ENCODE results near the gene VKORC1L1. TPM values are rescaled to one million over a fixed set of nuclear protein-coding genes. Genes with fewer than 3 reads are reported as not detected.
"Not testable (repeated sequence)": the region's sequence is repeated elsewhere in the genome, so short reads cannot be mapped to it uniquely, and the experiment has no call there.

Gene VKORC1L1
- total RNA-seq, 1 donor from 2014 or later: 23.1 TPM

DNA sequence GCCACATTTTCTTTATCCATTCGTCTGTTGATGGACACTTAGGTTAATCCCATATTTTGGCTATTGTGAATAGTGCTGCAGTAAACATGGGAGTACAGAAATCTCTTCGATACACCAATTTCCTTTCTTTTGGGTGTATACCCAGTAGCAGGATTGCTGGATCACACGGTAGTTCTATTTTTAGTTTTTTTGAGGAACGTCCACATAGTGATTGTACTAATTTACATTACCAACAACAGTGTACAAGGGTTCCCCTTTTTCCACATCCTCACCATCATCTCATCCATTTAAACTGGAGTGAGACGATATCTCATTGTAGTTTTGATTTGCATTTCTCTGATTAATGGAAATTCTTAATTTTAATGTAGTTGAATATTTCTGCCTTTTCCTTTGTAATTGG is 19.3 kb downstream of the VKORC1L1 start:
- DNase-seq (ENCODE audit: extremely low spot score, unreplicated experiment): no peak

GRCh38 chr7:65892835-65893234 is 20.0 kb downstream of the VKORC1L1 start:
- no peaks in the 10 kb centered on the region for H3K9me3 Mint-ChIP-seq (ENCODE audit: unreplicated experiment)
- H3K27me3 Mint-ChIP-seq (ENCODE audit: unreplicated experiment): no peaks in the 10 kb centered on the region
- DNase-seq (ENCODE audit: extremely low spot score, unreplicated experiment): no peak
- H3K4me1 Mint-ChIP-seq (ENCODE audit: unreplicated experiment): no peaks in the 10 kb centered on the region
- TF ChIP-seq, protein P1, sequence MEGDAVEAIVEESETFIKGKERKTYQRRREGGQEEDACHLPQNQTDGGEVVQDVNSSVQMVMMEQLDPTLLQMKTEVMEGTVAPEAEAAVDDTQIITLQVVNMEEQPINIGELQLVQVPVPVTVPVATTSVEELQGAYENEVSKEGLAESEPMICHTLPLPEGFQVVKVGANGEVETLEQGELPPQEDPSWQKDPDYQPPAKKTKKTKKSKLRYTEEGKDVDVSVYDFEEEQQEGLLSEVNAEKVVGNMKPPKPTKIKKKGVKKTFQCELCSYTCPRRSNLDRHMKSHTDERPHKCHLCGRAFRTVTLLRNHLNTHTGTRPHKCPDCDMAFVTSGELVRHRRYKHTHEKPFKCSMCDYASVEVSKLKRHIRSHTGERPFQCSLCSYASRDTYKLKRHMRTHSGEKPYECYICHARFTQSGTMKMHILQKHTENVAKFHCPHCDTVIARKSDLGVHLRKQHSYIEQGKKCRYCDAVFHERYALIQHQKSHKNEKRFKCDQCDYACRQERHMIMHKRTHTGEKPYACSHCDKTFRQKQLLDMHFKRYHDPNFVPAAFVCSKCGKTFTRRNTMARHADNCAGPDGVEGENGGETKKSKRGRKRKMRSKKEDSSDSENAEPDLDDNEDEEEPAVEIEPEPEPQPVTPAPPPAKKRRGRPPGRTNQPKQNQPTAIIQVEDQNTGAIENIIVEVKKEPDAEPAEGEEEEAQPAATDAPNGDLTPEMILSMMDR (IDR thresholded peaks at IDR 0.05): no peak
- no peak overlapping the region for H3K4me3 Mint-ChIP-seq (ENCODE audit: unreplicated experiment)
- peaks cover 22% of the 10 kb centered on the region for H3K36me3 Mint-ChIP-seq (ENCODE audit: unreplicated experiment)
- H3K27ac Mint-ChIP-seq (ENCODE audit: unreplicated experiment): no peak overlapping the region

More for the DNA sequence above, 19.3 kb downstream of the VKORC1L1 start:
- no peaks in the 10 kb centered on the region for H3K4me1 Mint-ChIP-seq (ENCODE audit: unreplicated experiment)
- no peaks in the 10 kb centered on the region for H3K9me3 Mint-ChIP-seq (ENCODE audit: unreplicated experiment)
- TF ChIP-seq, protein P1 (IDR thresholded peaks at IDR 0.05): no peak
- H3K27me3 Mint-ChIP-seq (ENCODE audit: unreplicated experiment): no peaks in the 10 kb centered on the region
- H3K27ac Mint-ChIP-seq (ENCODE audit: unreplicated experiment): no peak overlapping the region
- H3K4me3 Mint-ChIP-seq (ENCODE audit: unreplicated experiment): no peak overlapping the region
- H3K36me3 Mint-ChIP-seq (ENCODE audit: unreplicated experiment): peaks cover 22% of the 10 kb centered on the region

DNA sequence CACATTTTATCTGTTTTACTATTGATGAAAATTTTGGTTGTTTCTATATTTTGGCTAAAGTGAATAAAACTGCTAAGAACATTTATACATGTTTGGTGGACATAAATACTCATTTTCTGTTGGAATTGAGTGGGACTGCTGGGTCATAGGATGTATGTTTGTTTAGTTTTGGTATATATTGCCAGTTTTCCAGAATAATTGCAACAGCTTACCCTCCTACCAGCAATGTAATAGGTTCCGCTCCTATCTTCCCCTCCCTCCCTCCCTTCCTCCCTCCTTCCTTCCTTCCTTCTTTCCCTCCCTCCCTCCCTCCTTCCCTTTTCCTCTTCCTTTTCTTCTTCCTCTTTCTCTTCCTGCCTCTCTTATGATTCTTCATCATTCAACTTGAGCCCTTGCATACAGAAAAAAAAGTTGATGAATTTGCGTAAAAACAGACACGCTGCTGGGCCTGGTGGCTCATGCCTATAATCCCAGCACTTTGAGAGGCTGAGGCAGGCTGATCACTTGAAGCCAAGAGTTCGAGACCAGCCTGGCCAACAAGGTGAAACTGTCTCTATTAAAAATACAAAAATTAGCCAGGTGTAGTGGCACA is 23.5 kb downstream of the VKORC1L1 start:
- no peaks in the 10 kb centered on the region for H3K4me1 Mint-ChIP-seq (ENCODE audit: unreplicated experiment)
- H3K27ac Mint-ChIP-seq (ENCODE audit: unreplicated experiment): no peak overlapping the region
- no peak for DNase-seq (ENCODE audit: extremely low spot score, unreplicated experiment)
- H3K27me3 Mint-ChIP-seq (ENCODE audit: unreplicated experiment): no peaks in the 10 kb centered on the region
- H3K36me3 Mint-ChIP-seq (ENCODE audit: unreplicated experiment): peaks cover 20% of the 10 kb centered on the region
- H3K4me3 Mint-ChIP-seq (ENCODE audit: unreplicated experiment): no peak overlapping the region
- no peaks in the 10 kb centered on the region for H3K9me3 Mint-ChIP-seq (ENCODE audit: unreplicated experiment)
- TF ChIP-seq, protein P1 (IDR thresholded peaks at IDR 0.05): no peak

DNA sequence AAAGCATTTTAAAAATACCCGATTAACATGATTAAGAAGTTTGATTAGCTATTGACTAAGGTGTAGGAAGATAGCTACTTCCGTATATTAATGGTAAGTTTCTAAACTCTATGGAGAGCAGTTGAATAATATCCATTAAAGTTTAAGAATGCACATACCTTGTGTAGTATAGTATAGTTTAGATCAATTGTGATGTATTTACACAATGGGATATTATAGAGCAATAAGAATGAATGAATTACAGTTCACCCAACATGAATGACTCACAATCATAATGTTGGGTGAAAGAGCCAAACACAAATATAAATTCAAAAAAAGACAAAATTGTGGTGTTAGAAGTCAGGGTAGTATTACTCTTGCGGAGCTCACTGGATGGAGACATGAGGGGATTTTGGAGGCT is 24.4 kb downstream of the VKORC1L1 start:
- H3K9me3 Mint-ChIP-seq (ENCODE audit: unreplicated experiment); H3K4me3 Mint-ChIP-seq (ENCODE audit: unreplicated experiment); H3K4me1 Mint-ChIP-seq (ENCODE audit: unreplicated experiment); H3K27ac Mint-ChIP-seq (ENCODE audit: unreplicated experiment); H3K27me3 Mint-ChIP-seq (ENCODE audit: unreplicated experiment); DNase-seq (ENCODE audit: extremely low spot score, unreplicated experiment): not testable (repeated sequence)
- peaks cover 21% of the 10 kb centered on the region for H3K36me3 Mint-ChIP-seq (ENCODE audit: unreplicated experiment)

DNA sequence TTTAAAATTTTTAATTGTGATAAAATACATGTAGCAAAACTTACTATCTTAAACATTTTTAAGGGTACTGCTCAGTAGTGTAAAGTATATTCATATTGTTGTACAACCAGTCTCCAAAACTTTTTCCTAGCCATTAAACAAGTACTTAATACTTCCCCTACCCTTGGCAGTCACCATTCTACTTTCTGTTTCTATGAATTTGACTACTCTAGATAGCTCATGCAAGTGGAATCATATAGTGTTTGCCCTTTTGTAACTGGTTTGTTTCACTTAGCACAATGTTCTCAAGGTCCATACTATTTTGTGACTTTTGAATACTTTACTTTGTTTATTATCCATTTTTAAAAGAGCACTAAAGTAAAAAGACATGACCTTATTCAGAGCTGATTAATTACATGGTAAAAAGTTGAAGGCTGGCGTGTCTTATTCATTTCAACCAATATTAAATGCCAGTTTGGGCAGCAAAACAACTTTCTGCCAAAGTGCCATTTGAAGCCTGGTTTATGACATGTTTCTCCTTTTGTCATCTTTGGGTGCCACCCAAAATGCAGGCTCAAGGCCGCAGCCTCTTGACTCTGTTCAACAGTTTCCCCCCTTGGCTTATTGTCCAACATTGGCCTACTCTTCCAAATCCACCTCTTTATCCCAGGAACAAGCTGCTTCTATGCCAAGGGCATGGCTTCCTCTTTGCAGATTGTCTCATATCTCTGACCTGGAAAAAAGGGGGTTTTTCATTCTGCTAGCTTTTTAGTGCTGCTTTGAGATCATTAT is 26.0 kb downstream of the VKORC1L1 start:
- H3K36me3 Mint-ChIP-seq (ENCODE audit: unreplicated experiment): peaks cover 22% of the 10 kb centered on the region
- not testable (repeated sequence) for H3K4me1 Mint-ChIP-seq (ENCODE audit: unreplicated experiment); H3K4me3 Mint-ChIP-seq (ENCODE audit: unreplicated experiment); H3K27ac Mint-ChIP-seq (ENCODE audit: unreplicated experiment); DNase-seq (ENCODE audit: extremely low spot score, unreplicated experiment); H3K9me3 Mint-ChIP-seq (ENCODE audit: unreplicated experiment); H3K27me3 Mint-ChIP-seq (ENCODE audit: unreplicated experiment)

- no peak overlapping the region for H3K27ac Mint-ChIP-seq (ENCODE audit: unreplicated experiment)
- peaks cover 8% of the 10 kb centered on the region for H3K9me3 Mint-ChIP-seq (ENCODE audit: unreplicated experiment)
- no peaks in the 10 kb centered on the region for H3K4me1 Mint-ChIP-seq (ENCODE audit: unreplicated experiment)
- no peak overlapping the region for H3K4me3 Mint-ChIP-seq (ENCODE audit: unreplicated experiment)
- H3K27me3 Mint-ChIP-seq (ENCODE audit: unreplicated experiment): no peaks in the 10 kb centered on the region
- TF ChIP-seq, protein P1 (IDR thresholded peaks at IDR 0.05): no peak
- DNase-seq (ENCODE audit: extremely low spot score, unreplicated experiment): no peak
- peaks cover 23% of the 10 kb centered on the region for H3K36me3 Mint-ChIP-seq (ENCODE audit: unreplicated experiment)
Observed at GRCh38 chr7:65902306-65902705, 29.4 kb downstream of the VKORC1L1 start.
